Suprapubic skin (tissue), 4 donors: ENCODE results near the gene CHAC2. TPM values are rescaled to one million over a fixed set of nuclear protein-coding genes. Genes with fewer than 3 reads are reported as not detected.

ENCODE experiments used
- DNase-seq, 2 donors: peaks; one replicate each; pipeline ENCODE4 v3.0.0-alpha.2; 2019; ENCODE audit warnings: low spot score in 2 of 2
- H3K27ac ChIP-seq: fragments of 200-600 bp; sonication (generic); one replicate; pipeline ENCODE4 v1.5.1; 2019
- H3K27me3 ChIP-seq: fragments of 200-600 bp; sonication (generic); one replicate; pipeline ENCODE4 v1.5.1; 2019
- H3K36me3 ChIP-seq: fragments of 200-600 bp; sonication (generic); one replicate; pipeline ENCODE4 v1.5.1; 2019
- H3K4me1 ChIP-seq: fragments of 200-600 bp; sonication (generic); one replicate; pipeline ENCODE4 v1.5.1; 2019
- H3K4me3 ChIP-seq: fragments of 200-600 bp; sonication (generic); one replicate; pipeline ENCODE4 v1.5.1; 2019; ENCODE audit warnings: mild to moderate bottlenecking
- H3K9me3 ChIP-seq: fragments of 200-600 bp; sonication (generic); one replicate; pipeline ENCODE4 v1.5.1; 2019
- CTCF ChIP-seq, 2 donors: fragments of 200-600 bp in 1 of 2; fragments of 450-650 bp in 1 of 2; sonication (generic) in 1 of 2; IDR thresholded peaks; one replicate each; pipeline ENCODE4 v1.5.1; 2016 to 2019; ENCODE audit warnings: antibody characterized with exemption in 2 of 2, mild to moderate bottlenecking in 1 of 2, moderate library complexity in 1 of 2
- EP300 ChIP-seq: sonication (generic); formaldehyde crosslinking; IDR thresholded peaks from one replicate; pipeline ENCODE4 v1.6.1; 2017; ENCODE audit warnings: antibody characterized with exemption
- POLR2A ChIP-seq, 2 donors: fragments of 450-650 bp; IDR thresholded peaks; one replicate each; pipeline ENCODE4 v1.6.1; 2017; ENCODE audit warnings: antibody characterized with exemption in 2 of 2, mild to moderate bottlenecking in 2 of 2, moderate library complexity in 2 of 2
- POLR2AphosphoS5 ChIP-seq, 3 donors: sonication (generic); formaldehyde crosslinking; IDR thresholded peaks; one replicate each; pipeline ENCODE4 v1.6.1; 2017; ENCODE audit warnings: antibody characterized with exemption in 3 of 3
- WGBS: methylation state at CpG from one replicate; pipeline ENCODE4 v1.1.5; 2018; 5-methylcytosine and 5-hydroxymethylcytosine counted together
- total RNA-seq, 4 donors: library from RNA; depleted of rRNA; stranded (reverse); fragments of >200 nt; gene quantifications; one replicate each; pipeline ENCODE4 v1.1.0, GENCODE V29; 2016

Gene CHAC2
- total RNA-seq, 4 donors from 2014 or later = 1.4 to 6.4 (median 3.0) TPM

GRCh38 chr2:53750041-53750768, 17.4 kb upstream of the CHAC2 start:
- no peak for DNase-seq
- H3K4me3 ChIP-seq = no peak overlapping the region
- TF ChIP-seq POLR2AphosphoS5 (IDR thresholded peaks at IDR 0.05) (no peak), EP300 (no peak), POLR2A (IDR thresholded peaks at IDR 0.05) (no peak), CTCF (IDR thresholded peaks at IDR 0.05) (no peak)
- H3K4me1 ChIP-seq = peaks cover 9% of the 10 kb centered on the region
- H3K27me3 ChIP-seq = no peaks in the 10 kb centered on the region
- H3K27ac ChIP-seq = peak overlapping the region; percentile 28
- WGBS = 60% methylated on average over 4 of the region's 4 CpGs
- no peaks in the 10 kb centered on the region for H3K9me3 ChIP-seq
- peaks cover 4% of the 10 kb centered on the region for H3K36me3 ChIP-seq

GRCh38 chr2:53751728-53752127, 15.9 kb upstream of the CHAC2 start:
- H3K27ac ChIP-seq = no peak overlapping the region
- no peak for TF ChIP-seq EP300
- no peak for TF ChIP-seq CTCF (IDR thresholded peaks at IDR 0.05)
- no peak for TF ChIP-seq POLR2AphosphoS5 (IDR thresholded peaks at IDR 0.05)
- TF ChIP-seq POLR2A (IDR thresholded peaks at IDR 0.05) = no peak
- no peaks in the 10 kb centered on the region for H3K27me3 ChIP-seq
- no peaks in the 10 kb centered on the region for H3K9me3 ChIP-seq
- peaks cover 15% of the 10 kb centered on the region for H3K4me1 ChIP-seq
- WGBS = 47% methylated on average over 1 of the region's 1 CpG
- H3K4me3 ChIP-seq = no peak overlapping the region
- no peak for DNase-seq
- H3K36me3 ChIP-seq = peaks cover 11% of the 10 kb centered on the region

GRCh38 chr2:53752385-53752784, 15.2 kb upstream of the CHAC2 start:
- no peak for TF ChIP-seq CTCF (IDR thresholded peaks at IDR 0.05)
- TF ChIP-seq POLR2A (IDR thresholded peaks at IDR 0.05) = no peak
- TF ChIP-seq POLR2AphosphoS5 (IDR thresholded peaks at IDR 0.05) = no peak
- TF ChIP-seq EP300 = no peak
- Histone ChIP-seq H3K27me3 (no peaks in the 10 kb centered on the region), H3K4me1 (peaks cover 15% of the 10 kb centered on the region), H3K9me3 (no peaks in the 10 kb centered on the region), H3K4me3 (no peak overlapping the region), H3K27ac (no peak overlapping the region), H3K36me3 (peaks cover 17% of the 10 kb centered on the region)
- no peak for DNase-seq
- 66% methylated on average over 4 of the region's 4 CpGs for WGBS

- H3K27ac ChIP-seq = no peak overlapping the region
- TF ChIP-seq EP300 (no peak), POLR2A (IDR thresholded peaks at IDR 0.05) (no peak), POLR2AphosphoS5 (IDR thresholded peaks at IDR 0.05) (no peak), CTCF (IDR thresholded peaks at IDR 0.05) (no peak)
Measured at GRCh38 chr2:53753041-53753440, 14.6 kb upstream of the CHAC2 start.

GRCh38 chr2:53755121-53755520, 12.5 kb upstream of the CHAC2 start:
- TF ChIP-seq EP300 (no peak), POLR2AphosphoS5 (IDR thresholded peaks at IDR 0.05) (no peak), POLR2A (IDR thresholded peaks at IDR 0.05) (no peak), CTCF (IDR thresholded peaks at IDR 0.05) (no peak)
- Histone ChIP-seq H3K27me3 (no peaks in the 10 kb centered on the region), H3K36me3 (peaks cover 20% of the 10 kb centered on the region), H3K27ac (peak overlapping the region; percentile 31), H3K9me3 (no peaks in the 10 kb centered on the region), H3K4me3 (no peak overlapping the region), H3K4me1 (peaks cover 15% of the 10 kb centered on the region)
- 45% methylated on average over 2 of the region's 2 CpGs for WGBS
- DNase-seq = peak; percentile 84 to 88

More at GRCh38 chr2:53753041-53753440, 14.6 kb upstream of the CHAC2 start:
- peaks cover 15% of the 10 kb centered on the region for H3K4me1 ChIP-seq
- H3K4me3 ChIP-seq = no peak overlapping the region
- no peak for DNase-seq
- no peaks in the 10 kb centered on the region for H3K27me3 ChIP-seq
- H3K36me3 ChIP-seq = peaks cover 20% of the 10 kb centered on the region
- H3K9me3 ChIP-seq = no peaks in the 10 kb centered on the region
